CD4-positive, alpha-beta T cell treated with Interferon gamma for 1 hour (primary cell): Measurements from ENCODE around the gene XAB2.
"Not testable (repeated sequence)": the region's sequence is repeated elsewhere in the genome, so short reads cannot be mapped to it uniquely, and the experiment has no call there.

Experiments used
- DNase-seq: peaks from one replicate; pipeline ENCODE4 v3.0.0-alpha.2; 2020

The XAB2 gene

DNA sequence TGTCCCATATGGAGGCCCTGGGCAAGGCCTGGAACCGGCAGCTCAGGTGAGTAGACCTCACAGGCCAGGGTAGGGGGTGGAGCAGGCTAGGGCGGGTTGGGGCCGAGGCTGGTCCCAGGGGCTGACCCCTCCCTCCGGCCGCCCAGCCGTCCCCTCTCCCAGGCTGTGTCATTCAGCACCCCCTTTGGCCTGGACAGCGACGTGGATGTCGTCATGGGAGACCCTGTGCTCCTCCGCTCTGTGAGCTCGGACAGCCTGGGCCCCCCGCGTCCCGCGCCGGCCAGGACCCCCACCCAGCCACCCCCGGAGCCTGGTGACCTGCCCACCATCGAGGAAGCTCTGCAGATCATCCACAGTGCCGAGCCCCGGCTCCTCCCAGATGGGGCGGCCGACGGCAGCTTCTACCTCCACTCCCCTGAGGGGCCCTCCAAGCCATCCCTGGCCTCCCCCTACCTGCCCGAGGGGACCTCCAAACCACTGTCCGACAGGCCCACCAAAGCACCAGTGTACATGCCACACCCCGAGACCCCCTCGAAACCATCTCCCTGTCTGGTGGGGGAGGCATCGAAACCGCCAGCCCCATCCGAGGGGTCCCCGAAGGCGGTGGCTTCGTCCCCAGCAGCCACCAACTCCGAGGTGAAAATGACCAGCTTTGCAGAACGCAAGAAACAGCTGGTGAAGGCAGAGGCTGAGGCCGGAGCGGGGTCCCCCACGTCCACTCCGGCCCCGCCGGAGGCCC is 17.6 kb downstream of the XAB2 start:
- DNase-seq: no peak

DNA sequence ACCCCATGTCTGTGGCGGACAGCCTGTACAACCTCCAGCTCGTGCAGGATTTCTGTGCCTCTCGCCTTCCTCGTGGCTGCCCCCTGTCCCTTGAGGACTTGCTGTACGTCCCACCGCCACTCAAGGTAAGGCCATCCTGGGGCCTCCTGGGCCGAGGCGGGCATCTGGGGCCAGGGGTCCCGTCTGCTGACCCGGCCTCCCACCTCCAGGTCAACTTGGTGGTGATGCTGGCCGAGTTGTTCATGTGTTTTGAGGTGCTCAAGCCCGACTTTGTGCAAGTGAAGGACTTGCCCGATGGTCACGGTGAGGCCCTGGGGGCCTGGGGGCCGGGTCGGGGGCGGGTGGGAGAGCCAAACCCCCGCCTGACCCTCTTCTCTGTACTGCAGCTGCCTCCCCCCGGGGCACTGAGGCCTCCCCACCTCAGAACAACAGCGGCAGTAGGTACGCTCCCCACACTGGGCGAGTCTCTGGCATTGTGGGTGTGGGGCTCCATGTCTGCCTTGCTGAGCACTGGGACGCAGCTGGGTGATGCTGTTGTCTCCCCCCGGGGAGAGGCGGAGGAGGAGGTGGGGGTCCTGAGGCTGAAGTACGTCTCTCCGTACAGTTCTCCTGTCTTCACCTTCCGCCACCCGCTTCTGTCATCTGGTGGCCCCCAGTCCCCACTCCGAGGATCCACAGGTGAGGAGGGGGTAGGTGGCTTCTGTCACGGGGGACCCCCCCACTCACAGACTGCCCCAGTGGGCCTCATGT is 18.7 kb downstream of the XAB2 start:
- DNase-seq: no peak

DNA sequence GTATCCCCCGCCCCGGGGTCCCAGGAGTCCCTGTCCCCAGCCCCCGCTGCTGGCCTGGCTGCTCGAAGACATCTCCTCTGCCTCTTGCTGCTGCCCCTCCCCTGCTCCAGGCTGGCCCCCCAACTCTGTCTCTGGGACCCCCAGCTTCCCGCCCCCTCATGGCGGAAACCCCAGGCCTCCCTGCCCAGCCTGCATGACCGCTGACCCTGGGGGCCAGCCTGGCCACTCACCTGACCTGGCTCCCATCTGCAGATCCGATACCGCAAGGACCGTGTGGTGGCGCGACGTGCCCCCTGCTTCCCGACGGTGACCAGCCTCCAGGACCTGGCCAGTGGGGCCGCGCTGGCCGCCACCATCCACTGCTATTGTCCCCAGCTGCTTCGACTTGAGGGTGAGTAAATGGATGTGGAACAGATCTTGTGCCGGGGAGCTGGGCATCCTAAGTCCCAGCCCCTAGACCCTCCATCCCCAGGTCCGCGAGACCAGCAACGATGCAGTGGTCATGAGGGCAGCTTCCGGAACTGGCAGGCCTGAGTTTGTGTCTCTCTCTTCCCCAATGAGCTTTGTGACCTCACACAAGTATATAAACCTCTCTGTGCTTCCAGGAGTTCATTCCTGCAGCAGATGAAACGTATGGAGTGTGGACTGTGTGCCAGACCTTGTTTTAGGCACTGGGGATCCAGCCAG is 21.3 kb downstream of the XAB2 start:
- DNase-seq: no peak

DNA sequence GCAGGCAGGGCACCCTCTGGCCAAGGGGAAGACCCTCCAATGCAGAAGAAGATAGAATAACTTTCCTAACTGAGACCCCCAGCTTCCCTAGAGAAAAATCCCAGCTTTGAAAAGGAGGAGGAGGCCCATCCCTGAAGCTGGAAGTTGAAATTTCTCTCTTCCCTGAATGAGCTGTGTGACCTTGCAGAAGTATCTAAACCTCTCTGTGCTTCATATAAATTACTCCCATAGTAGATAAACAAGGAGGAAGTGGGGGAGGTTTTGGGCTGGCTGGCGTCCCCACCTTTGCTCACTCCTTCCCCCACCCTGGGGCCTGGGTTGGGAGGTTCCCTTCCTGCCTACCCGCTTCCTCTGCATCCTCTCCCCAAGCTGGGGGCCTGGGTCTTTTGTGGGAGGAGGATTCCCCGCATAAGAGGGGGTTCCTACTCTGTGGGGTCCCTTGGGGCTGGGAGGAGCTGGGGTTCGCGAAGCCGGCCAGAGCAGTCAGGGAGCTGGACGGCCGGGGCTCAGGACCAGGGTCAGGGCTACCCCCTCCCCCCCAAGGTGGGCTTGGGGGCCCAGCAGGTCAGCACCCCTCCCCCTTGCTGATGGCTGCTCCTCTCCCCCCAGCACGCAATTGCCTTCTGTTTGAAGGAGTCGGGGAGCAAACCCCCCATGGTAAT is 22.0 kb downstream of the XAB2 start:
- DNase-seq: no peak

DNA sequence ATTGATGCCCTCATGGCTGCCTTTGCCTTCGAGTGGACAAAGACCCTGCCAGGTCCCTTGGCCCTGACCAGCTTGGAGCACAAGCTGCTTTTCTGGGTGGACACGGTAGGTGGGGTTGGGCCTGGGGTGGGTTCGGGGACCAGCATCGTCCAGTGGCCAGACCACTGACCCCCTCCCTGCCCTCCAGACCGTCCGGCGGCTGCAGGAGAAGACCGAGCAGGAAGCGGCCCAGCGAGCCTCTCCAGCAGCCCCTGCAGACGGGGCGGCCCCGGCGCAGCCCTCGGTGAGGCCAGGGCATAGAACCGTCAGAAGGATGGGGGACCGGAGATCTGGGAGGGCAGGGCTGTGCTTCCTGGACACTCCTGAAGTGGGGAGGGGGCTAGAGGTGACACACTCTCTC is 23.1 kb downstream of the XAB2 start:
- DNase-seq: no peak

DNA sequence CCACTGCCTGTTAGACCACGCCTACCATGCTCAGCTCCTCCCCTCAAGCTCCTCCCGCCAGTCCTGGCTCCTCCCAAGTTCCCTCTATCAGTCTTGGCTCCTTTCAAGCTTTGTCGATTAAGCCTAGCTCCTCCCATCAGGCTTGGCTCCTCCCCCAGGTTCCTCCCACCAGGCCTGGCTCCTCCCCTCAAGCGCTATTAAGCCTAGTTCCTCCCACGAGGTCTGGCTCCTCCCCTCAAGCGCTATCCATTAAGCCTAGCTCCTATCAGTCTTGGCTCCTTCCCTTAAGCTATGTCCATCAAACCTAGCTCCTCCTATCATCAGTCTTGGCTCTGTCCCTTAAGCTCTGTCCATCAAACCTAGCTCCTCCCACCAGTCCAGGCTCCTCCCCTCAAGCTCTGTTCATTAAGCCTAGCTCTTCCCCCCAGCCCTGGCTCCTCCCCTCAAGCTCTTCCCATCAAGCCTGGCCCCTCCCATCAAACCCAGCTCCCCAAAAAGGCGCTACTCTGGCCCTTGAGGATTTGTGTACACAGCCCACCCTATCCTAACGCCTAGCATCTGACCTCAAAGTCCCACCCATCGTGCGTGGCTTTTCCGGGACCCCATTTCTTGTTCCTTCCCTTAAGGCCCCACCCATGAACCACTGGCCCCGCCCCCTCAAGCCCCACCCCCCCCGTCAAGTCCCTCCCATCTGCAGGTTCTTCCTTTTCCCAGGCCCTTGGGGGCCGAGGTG is 23.7 kb downstream of the XAB2 start:
- DNase-seq: peak; percentile 21

DNA sequence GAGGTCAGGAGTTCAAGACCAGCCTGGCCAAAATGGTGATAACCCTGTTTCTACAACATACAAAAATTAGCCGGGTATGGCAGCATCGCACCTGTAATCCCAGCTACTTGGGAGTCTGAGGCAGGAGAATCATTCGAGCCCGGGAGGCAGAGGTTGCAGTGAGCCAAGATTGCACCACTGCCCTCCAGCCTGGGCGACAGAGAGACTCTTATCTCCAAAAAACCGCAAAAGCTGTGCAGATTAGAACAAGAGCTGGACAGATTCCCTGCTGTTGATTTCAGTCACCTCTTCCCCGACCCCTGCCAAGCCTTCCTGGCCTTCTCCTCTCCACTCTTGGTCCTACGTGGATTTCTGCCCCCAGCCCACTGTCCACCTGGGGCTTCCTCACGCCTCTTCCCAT is 25.4 kb downstream of the XAB2 start:
- DNase-seq: no peak

DNA sequence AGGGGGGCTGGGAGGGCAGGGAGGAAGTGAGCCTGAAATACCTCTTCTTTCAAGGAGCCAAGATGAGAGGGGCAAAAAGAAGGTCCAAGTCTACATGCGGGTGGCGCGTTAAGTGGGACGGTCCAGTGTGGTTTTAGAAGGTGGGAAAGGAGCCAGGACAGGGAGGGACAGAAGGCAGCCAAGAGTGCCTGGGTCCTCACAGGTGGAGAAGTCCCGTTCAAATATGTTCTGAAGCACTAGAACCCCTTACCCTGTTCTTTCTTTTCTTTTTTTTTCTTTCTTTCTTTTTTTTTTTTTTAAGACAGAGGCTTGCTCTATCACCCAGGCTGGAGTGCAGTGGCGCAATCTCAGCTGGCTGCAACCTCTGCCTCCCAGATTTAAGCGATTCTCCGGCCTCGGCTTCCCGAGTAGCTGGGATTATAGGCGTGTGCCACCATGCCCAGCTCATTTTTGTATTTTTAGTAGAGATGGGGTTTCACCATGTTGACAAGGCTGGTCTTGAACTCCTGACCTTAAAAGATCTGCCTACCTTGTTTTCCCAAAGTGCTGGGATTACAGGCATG is 26.3 kb downstream of the XAB2 start:
- DNase-seq: no peak

DNA sequence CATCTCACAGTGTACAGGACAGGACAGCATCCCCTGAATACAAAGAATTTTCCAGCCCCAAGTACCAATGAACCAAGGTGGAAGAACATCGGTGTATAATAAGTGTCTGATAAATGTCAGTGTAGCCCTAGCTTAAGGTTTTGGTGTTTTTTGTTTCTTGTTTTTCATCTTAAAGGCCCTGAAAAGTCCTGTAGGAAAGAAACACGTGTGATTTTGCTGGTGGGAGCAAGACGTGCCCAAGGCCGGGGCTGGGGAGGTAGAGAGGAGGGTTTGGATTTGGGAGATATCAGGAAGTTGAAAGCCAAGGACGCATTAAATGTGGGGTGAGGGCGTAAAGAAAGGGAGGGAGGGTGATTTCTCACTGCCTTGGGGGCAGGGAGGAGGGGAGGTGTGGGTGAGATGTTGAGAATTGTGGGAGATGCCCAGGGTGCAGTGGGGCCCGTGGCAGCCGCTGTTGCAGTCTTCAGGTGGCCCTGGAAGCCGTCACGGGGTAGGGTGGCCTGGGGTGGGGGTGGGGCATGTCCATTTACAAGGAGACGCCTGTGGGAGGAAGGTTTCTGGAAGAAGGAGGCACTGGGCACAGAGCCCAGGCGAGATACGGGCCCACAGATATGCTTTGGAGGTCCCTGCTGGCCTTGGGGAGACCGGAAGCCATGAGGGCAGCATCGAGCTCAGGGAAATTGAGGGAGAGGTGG is 27.0 kb downstream of the XAB2 start:
- no peak for DNase-seq

DNA sequence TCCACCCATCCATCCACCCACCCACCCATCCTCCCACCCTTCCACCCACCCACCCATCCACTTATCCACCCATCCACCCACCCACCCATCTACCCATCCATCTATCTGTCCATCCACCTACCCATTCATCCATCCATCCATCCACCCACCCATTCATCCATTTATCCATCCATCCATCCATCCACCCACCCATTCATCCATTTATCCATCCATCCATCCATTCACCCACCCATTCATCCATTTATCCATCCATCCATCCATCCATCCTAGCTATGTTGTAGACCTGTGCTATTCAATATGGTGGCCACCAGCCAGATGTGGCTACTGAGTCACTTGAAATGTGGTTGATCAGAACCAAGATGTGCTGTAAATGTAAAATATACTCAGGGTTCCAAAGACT is 28.6 kb downstream of the XAB2 start:
- DNase-seq: no peak

DNA sequence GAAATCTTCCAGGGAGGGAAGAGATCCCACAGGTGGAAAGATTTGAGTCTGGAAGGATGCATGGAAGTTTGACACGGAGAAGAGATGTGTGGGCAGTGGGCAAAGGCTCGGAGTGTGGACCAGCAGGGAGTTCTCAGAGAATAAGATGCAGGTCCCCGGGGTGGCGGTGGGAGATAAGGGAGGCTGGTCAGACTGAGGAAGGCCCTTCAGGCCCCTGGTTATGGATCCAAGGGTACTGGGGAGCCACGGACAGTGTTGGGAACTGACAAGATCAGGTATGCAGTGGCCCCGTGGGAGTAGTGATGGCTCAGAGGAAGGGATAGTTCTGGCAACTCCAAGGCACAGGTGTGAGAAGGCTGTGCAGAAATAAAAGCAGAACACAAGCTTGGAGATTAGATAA is 31.2 kb downstream of the XAB2 start:
- DNase-seq: no peak

DNA sequence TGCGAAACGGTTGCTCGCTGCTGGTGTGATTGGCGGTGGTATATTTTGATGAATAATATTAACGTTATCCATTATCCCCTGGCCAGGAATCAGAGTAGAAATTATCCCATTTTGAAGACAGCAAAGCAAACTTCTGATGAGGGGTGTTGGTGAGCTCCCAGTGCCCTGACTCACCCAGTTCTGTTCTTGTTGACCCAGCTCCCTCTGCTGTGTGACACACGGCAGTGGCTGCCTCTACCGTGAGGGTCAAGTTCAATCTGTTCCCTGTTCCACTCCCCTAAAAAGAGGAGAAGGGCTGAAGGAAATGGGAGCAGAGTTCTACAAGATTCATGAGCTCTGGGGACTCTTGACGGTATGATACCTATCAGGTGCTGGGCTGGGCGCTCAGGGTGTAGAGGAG is 31.7 kb downstream of the XAB2 start:
- DNase-seq: no peak

DNA sequence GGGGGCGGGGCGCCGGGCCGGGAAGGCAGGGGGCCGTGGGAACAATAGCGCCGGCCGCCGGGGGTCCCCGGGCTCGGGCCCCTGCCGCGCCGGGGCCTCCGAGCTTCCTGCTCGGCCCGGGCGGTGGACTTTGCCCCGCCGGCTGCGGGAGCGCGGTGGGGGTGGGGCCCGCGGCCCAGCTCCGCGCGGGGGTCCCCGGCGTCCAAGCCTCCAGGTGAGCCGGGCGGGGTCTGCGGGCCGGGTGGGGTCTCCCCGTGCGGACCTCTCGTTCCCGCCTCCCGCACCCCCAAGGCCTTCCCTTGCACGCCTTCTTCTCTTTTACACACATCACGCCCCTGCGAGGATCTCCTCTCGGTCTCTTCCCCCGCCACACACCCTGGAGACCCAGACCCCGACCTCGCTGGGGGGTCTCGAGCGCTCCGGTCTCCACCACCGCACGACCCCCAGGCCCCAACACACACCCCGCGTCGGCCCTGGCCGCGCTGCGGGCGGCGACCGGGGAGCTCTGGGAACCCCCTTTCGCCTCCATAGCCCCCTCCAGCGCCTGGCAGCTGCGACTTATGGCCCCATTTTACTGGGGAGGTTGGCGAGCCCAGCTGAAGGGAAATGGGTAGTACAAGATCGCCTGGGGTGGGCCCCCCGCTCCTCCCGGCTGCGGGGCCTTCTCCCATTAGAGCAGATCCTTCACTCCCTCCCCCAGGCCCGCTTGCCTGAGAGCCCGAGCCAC is 33.0 kb downstream of the XAB2 start:
- no peak for DNase-seq

DNA sequence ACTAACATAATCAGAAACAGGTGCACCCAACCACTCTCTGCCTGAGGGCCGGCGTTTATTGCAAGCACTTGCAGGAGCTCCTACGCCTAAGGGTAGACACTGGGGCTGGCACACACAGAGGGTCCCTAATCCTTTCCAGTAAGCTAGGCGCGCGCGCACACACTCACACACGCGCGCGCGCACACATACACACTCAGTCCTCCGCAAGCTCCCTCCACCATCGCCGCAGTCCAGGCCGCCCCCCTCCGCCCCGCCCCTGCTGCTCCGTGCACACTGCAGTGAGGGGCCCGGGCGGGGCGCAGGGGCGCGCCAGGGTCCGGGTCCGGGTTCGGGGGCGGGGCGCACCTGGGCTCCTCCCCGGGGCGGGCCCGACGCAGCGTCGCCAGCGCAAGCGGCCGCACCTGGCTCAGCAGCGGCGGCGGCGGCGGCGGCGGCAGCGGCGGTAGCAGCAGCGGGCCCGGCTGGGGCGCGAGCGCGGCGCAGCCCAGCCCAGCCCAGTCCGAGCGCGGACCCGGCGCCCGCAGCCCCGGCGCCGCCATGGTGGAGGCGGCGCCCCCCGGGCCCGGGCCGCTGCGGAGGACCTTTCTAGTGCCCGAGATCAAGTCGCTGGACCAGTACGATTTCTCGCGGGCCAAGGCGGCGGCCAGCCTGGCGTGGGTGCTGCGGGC is 33.7 kb downstream of the XAB2 start, which contains the start of gene CAMSAP3:
Gene CAMSAP3, plus strand, starts transcription at position 398 of the 668 bp plus-strand sequence. Its CDS starts 140 bp downstream, at position 538.
- peak; percentile 32 for DNase-seq

DNA sequence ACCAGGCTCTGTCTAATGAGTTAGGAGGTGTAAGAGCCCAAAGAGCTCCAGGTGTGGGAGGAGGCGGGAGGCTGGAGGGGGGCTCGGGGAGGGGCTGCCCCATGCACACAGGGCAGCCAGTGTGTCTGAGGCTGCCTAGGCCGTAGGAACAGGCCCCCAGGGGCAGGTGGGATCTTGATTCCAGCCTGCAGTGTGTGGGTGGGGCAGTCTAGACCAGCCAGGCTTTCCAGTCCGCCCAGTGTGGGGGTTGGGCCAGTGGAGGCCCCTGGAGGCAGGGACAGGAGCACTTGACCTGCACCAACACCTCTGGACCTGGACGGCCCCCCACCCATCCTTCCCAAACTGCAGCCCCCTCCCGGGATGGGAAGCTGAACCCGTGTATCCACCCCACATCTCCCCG is 39.1 kb downstream of the XAB2 start:
- no peak for DNase-seq

DNA sequence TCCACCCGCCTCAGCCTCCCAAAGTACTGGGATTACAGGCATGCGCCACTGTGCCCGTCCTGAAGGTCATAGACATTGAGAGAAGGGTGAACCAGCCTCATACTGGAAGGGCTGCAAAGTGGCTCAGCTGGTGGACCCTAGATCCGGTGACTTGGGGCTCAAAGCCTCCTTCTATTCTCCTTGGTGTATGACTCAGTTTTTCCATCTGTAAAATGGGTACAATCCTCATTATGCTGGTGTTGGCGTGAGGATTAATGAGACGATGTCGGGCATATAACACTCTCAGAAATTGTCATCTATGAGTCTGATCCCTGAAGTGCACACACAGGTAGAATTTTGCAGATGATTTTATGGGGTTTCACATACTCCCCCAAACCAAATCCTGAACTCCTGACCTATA is 39.5 kb downstream of the XAB2 start:
- no peak for DNase-seq

DNA sequence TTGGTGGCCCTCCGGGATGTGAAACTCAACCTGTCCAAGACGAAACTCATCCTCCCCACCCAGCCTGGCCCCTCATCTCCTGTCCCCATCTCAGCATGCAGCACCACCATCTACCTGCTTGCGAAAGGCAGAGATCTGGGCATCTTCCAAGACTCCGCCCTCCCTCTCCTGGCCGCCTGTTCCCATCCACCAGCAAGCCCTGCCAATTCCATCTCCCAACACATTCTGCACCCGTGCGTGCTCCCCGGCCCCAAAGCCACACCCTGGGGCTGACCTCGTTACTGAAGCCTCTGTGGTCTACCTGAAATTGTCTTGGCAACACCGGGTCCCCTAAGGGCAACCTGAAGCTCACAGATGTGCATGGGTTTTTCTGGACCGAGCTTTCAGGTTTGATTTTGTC is 46.9 kb downstream of the XAB2 start:
- no peak for DNase-seq

DNA sequence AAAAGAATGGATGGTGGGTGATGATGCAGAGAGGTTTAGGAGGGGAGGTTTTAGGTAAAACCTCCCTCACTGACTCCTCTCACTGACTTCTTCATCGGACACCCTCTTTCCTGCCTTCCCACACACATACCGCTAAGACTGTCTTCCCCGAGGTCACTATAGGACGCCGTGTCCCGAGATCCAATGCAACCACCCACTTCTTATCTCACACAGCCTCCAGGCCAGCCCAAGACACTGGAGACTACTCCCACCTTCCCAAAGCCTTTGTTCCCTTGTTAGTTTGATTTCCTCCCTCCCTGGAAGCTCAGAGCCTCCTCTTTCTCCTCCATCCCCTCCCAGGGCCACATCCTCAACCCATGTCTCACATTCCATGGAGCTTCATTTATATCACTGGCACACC is 50.2 kb downstream of the XAB2 start:
- DNase-seq: no peak

DNA sequence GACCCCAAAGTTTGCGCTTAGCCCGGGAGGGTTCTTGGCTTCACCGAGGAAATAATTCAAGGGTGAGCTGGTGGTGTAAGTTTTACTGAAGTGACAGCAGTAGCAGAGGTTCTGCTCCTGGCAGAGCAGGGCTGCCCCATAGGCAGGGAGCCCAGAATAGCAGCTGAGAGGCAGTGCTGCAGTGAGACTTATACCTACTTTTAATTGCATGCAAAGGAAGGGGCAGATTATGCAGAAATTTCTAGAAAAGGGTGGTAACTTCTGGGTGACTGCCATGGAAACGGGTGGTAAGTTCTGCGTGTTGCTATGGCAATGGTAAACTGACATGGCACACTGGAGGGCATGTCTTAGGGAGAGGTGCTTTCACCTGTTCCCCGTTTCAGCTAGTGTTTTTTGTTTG is 51.2 kb downstream of the XAB2 start:
- no peak for DNase-seq

DNA sequence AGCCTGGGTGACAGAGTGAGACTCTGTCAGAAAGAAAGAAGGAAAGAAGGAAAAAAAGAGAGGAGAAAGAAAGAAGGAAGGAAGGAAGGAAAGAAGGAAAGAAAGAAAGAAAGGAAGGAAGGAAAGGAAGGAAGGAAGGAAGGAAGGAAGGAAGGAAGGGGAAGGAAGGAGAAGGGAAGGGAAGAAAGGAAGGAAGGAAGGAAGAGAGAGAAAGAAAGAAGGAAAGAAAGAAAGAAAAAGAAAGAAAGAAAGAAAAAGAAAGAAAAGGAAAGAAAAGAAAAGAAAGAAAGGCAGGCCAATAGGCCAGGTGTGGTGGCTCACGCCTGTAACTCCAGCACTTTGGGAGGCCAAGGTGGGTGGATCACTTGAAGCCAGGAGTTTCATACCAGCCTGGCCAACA is 51.9 kb downstream of the XAB2 start:
- not testable (repeated sequence) for DNase-seq
